GM19395 (cell line): ENCODE data around the gene OR4F16.
"Not testable (repeated sequence)": the region's sequence is repeated elsewhere in the genome, so short reads cannot be mapped to it uniquely, and the experiment has no call there.

ENCODE experiments used
- ATAC-seq: cut with Tn5 transposase; IDR thresholded peaks from one replicate; pipeline ENCODE4 v1.9.1; 2021; ENCODE audit warnings: mild to moderate bottlenecking, moderate library complexity; ENCODE audit not compliant: unreplicated experiment

Gene OR4F16

GRCh38 chr1:686554-686953 is at the start of gene OR4F16:
OR4F16 (minus strand) TSS chr1:686654; CDS start chr1:686654, 0 bp downstream.
- not testable (repeated sequence) for ATAC-seq

GRCh38 chr1:733649-734048 is 47.2 kb upstream of the OR4F16 start:
- ATAC-seq = not testable (repeated sequence)

GRCh38 chr1:727040-727439 is 40.6 kb upstream of the OR4F16 start:
- not testable (repeated sequence) for ATAC-seq
